NK-92 (cell line): ENCODE measurements around the gene SACS.

ENCODE experiments used
- DNase-seq: peaks from one replicate; lab custom pipeline; 2025; ENCODE audit not compliant: unreplicated experiment; lab: John Stamatoyannopoulos, UW

Gene SACS

DNA sequence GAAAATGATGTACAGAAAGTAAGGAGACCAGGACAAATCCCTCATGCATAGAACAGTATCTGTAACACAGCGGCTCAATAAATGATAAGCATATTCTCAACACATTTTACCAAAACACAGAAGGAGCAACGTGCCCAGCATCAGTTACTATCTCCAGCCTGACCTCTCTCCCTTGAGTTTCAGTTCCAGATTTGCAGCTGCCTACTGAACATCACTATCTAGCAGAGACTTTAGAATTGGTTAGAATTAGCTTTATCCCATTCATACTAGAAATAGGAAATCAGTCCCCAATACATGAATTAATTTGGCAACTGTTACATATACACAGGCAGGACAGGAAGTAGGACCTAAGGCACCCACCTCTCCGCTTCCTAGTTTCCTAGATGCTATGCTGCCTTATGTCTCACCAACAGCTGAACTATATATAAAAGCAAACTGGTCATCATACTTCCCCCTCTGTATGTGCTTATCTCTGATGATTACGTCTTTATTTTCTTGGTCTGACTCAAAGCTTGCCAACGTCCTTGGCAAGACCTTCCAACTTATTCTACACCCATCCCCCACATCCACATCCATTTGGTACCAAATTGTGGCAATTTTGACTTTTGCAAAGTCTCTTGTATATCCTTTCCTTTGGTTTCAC, 61.1 kb downstream of the SACS start:
- no peak for DNase-seq

DNA sequence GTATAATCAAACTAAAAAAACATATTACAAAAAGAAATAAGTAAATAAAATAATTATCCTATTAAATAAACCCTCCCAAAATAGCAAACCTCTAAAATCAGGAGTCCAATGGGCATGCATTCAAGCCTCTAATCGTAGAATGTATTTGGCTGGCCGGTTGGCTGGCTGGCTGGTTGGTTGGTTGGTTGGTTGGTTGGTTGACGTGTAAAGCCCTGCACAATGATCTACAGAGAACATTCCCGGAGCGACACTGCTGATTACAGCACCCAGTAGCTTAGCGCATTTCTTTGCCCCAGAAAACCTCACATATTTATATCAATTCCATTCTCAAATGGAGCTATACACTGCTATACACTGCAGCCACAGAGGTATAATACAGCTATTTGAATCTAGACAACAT, 65.6 kb downstream of the SACS start:
- no peak for DNase-seq

DNA sequence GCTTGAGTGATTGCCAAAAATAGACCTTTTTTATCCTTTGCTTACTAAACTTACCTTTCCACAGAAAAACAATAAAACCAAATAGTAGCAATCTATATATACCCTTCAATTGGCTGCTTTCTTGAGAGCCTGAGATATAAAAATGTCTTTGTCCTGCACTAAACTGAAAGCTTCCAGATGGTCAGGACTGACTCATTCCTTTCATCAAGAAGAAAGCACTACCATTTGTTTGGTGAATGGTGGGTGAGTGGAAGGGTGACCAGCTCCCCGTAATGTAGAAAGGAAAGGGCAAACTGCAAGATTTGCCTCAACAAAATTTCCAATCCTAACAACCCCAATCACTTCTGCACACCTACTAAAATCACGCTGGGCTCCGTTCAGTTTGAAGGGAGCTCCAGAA, 67.8 kb downstream of the SACS start:
- no peak for DNase-seq

DNA sequence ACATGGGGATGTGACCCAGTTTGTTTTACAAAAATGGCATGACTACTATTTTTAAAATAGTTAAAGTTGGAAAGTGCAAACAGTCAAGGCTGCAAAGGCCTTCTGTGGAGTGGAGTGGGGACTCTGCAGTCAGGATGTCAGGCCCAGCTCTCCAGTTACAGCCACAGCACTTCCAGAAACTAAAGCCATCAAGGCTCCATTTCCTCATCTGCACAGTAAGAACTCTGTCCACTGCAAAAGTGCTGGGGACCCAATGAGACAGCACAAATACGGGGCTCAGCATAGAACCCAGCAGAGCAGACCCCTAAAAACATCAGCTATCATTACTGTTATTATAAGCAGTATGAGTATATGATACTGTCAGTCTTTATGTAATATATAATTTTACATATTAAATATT, 73.6 kb downstream of the SACS start:
- no peak for DNase-seq

DNA sequence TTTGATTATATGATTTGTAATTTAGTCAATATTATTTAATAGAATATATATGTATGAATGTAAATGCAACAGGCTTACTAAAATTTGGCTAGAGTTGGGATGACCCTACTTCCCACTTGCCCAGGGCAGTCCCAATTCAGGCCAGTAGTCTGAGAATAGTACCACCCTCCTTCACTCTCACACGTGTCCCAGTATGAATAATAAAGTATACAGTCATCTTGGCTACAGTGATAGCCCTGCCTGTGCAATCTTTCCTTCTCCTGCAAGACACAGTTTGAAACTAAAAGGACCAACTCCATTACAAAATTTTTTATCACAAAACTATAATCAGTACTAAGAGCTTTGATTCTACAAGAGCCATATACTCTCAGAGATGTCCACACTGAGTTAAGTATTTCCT, 76.2 kb downstream of the SACS start:
- no peak for DNase-seq

DNA sequence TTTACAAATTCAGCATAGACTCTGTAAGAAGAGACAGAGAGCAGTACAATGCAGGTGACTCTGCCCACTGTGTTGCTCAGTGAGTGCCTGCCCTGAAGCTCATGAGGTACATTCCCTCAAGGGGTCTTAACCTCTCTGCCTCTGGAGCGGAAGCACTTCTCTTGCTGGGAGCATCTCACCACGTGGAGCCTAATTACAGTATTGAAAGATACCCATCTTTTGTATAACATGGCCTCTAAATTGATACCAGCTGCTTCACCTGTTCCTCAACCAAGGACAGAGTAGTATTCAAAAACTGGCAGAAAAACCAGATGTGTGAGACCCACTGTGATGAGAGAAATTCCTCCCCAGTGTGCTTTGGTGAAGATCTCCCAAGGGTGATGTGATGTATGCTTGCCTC, 77.1 kb downstream of the SACS start:
- DNase-seq = no peak

DNA sequence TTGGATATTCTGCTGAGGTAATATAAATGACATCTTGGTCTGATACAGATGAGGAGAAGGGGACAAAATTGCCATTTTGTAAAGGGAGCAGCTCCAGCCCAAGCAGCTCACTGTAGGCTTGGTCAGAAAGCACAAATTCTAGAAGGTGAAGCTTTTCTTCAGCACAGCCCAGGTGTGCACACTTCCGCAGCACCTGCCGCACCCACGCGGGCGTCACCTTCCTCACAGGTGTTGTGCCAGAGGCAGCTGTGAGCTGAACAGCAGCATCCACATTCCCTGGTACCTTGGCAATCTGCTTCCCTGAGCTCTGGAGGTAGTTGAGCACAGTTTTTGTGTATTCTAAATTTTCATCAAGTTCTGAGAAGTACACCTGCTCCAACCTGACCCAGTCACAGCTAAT, 79.0 kb downstream of the SACS start:
- DNase-seq = no peak

DNA sequence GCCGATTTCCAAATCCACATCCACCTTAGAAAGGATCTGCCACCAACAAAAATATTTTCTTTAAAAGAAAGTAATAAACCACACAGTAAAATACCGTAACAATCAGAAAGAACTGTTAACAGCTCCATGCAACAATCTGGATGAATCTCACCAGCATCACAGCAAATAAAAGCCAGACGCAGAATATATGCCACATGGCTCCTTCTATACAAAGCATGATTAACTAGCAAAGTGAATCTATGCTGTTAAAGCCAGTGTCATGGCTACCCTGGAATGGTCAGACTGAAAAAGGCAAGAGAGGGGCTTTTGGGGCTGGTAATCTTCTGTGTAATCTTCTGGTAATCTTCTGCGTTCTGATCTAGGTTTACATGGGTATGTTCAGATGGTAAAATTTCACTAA, 81.3 kb downstream of the SACS start:
- DNase-seq = no peak

DNA sequence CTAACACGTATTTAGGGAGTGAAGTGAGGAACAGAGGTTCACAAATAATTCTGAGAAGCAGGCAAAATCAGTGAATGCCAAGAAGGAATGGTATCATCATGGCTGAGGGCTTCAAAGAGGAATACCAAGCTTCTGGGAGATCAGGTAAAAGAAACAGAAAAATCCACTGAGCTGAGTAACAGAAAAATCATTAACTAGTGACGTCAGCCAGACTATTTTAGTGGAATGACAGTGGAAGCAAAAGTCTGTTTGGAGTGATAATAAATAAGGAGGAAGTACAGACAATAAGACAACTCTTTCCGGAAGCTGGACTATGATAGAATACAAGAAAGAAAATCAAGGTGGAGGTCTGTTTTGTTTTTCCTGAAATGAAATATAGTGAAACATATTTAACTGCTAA, 83.5 kb downstream of the SACS start:
- no peak for DNase-seq

DNA sequence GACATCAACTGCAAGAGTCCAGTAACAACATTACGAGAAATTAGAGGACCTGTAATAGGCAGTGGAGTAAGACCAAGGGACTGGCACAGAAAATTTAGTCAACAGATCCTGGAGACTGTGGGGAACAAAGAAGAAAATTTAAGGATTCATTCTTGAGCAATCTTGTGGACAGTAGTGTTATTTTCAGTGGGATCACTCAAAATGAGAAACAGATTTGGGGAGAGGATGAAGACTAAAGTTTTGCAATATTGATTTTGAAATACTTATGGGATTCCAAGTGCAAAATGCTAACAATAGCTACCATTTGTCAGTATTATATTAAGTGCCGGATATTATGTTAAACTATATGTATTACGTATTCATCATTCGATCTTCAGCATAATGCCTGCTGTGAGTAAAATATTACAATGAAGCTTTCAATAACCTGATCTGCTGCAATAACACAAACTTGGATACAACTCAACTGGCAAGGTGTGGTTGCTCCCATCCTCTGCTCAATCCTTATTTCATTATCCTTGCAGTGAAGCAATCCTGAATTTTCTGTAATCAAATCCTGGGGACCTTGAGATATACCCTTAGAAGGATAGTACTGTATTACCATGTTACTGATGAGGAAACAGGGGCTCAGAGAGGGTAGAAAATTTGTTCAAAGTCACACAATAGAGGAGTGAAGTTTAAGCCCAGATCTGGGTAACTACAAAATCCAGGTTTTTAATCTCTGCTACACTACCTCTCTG, 84.2 kb downstream of the SACS start:
- no peak for DNase-seq

- DNase-seq = no peak
Measured at GRCh38 chr13:23348262-23349127, 85.0 kb downstream of the SACS start.

- no peak for DNase-seq
Measured at GRCh38 chr13:23347601-23348000, 85.9 kb downstream of the SACS start.

DNA sequence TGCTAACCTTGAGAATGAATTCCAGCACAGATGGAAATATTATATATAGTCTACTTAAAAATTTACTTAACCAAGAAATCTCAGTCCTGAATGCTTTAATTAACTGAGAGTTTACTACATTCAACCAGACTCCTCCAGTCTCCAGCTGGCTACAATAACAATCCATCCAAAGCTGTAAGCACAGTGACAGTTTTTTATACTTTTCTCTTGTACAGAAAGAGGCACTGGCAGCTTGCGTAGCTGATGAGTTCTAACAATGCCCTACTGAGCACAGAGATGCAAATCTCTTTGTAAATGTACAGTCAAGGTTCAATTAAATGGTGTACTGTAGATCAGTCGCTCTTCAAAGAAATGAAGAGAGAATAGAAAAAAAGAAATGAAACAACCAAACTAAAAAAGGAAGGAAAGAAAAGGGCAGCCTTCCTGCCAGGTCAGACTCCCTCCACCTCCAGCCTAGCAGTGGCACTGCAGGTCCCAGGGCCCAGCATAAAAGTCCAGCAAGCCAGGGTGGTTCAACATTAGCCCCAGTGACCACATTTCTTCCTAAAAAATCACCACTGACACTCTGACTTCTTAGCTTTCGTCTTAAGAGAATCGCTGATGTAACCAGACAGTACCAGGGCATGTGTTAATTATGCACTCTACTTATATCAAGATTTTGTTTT, 88.4 kb downstream of the SACS start:
- DNase-seq = no peak

DNA sequence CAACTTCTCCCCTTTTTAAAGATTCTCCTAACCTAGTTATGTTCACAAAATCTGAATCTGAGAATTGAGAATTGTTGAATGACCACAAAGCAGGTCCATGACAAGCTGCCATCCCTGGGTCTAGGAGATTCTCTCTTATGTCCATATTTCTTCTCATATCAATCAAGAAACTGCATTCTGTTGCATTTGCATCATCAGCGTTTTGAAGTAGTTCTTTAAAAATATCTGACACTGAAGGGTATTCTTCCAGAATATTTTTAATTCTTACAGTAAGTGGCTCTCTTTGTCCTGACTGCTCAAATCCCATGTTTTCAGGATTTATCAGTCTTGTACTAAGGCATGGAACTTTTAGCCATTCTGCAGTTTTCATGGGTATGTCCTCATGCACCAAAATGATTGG, 94.3 kb downstream of the SACS start:
- no peak for DNase-seq

DNA sequence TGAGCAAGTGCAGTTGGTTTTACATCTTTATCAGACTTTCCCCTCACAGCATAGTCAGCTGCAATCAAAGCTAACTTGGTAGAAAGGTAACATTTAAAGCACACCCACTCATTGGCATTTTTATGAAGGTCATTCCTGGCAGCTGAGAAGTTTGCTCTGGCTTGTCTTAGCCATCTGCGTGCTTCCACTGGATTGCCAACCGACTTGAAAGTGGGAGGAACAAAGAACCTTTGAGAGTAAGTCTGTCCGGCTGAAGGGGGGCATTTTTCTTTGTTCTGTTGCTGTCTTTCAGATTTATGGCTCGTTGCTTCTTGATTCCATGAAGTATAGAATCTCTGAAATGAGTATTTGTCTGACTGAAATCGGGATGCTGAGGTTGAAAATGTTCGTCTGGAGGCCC, 103.1 kb downstream of the SACS start:
- DNase-seq = no peak

DNA sequence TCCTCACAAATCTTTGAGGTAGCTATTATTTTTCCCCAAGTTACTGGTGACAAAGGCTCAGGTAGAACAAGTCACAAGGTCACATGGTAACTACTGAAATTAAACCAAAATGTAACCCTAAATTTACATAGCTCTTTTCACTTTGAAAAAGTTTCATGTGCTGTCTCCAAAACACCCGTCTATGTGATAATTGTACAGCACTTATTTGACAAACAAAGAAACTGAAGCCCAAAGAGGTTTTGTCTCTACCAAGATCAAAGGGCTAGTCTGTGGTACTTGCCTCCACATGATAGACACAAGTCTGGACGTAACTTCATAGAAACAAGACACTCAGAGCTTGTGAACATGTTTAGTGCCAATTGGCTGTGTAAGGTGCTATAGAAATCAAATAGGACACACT, 108.3 kb downstream of the SACS start:
- no peak for DNase-seq

- DNase-seq = no peak
Measured at GRCh38 chr13:23323946-23324709, 109.4 kb downstream of the SACS start.

- DNase-seq = no peak
Measured at GRCh38 chr13:23322353-23323336, 110.9 kb downstream of the SACS start.

GRCh38 chr13:23321535-23322241, 111.8 kb downstream of the SACS start:
- no peak for DNase-seq
